DOHH2 (cell line): ENCODE results near the gene NOXO1.

Experiments
- CTCF ChIP-seq: fragments of 200-600 bp; sonication (generic); IDR thresholded peaks from one replicate; pipeline ENCODE4 v1.5.1; 2014; ENCODE audit warnings: antibody characterized with exemption, mild to moderate bottlenecking, low read depth, low read length; ENCODE audit not compliant: poor library complexity, severe bottlenecking
- EZH2phosphoT487 ChIP-seq: fragments of 200-600 bp; sonication (generic); IDR thresholded peaks from 2 replicates; pipeline ENCODE4 v1.6.1; 2017; ENCODE audit warnings: borderline replicate concordance, mild to moderate bottlenecking, antibody characterized with exemption, low read length, moderate library complexity, mixed read lengths

GRCh38 chr16:1992704-1993317 is 11.5 kb upstream of the NOXO1 start:
- no peak for TF ChIP-seq CTCF
- no peak for TF ChIP-seq EZH2phosphoT487
